ENCODE data around the gene PCDH1.
A peak's percentile ranks its signal among the peaks of the same experiment; 100 is the strongest.
"Not testable (repeated sequence)": the region's sequence is repeated elsewhere in the genome, so short reads cannot be mapped to it uniquely, and the experiment has no call there.

The PCDH1 gene

GRCh38 chr5:141832131-141832530 is 46.1 kb downstream of the PCDH1 start:
- DNase-seq (ENCODE audit: low read depth) = no peak

- no peak for DNase-seq (ENCODE audit: low read depth)
Observed at GRCh38 chr5:141828162-141828561, 50.0 kb downstream of the PCDH1 start.

- DNase-seq (ENCODE audit: low read depth) = no peak
Observed at GRCh38 chr5:141826674-141827073, 51.5 kb downstream of the PCDH1 start.

GRCh38 chr5:141825791-141826560 is 52.2 kb downstream of the PCDH1 start:
- no peak for DNase-seq (ENCODE audit: low read depth)

- DNase-seq (ENCODE audit: low read depth) = no peak
Observed at GRCh38 chr5:141825241-141825671, 53.0 kb downstream of the PCDH1 start.

- no peak for DNase-seq (ENCODE audit: low read depth)
Observed at GRCh38 chr5:141824717-141825116, 53.5 kb downstream of the PCDH1 start.

GRCh38 chr5:141823056-141823455 is 55.2 kb downstream of the PCDH1 start:
- no peak for DNase-seq (ENCODE audit: low read depth)

GRCh38 chr5:141822144-141822543 is 56.1 kb downstream of the PCDH1 start:
- no peak for DNase-seq (ENCODE audit: low read depth)

- no peak for DNase-seq (ENCODE audit: low read depth)
Observed at GRCh38 chr5:141821430-141821925, 56.7 kb downstream of the PCDH1 start.

GRCh38 chr5:141820686-141821085 is 57.5 kb downstream of the PCDH1 start:
- DNase-seq (ENCODE audit: low read depth) = not testable (repeated sequence)

- no peak for DNase-seq (ENCODE audit: low read depth)
Observed at GRCh38 chr5:141817631-141818030, 60.6 kb downstream of the PCDH1 start.

GRCh38 chr5:141816598-141817399 is 61.4 kb downstream of the PCDH1 start:
- no peak for DNase-seq (ENCODE audit: low read depth)

GRCh38 chr5:141815796-141816180 is 62.4 kb downstream of the PCDH1 start:
- DNase-seq (ENCODE audit: low read depth) = no peak

GRCh38 chr5:141815051-141815795 is 63.0 kb downstream of the PCDH1 start:
- DNase-seq (ENCODE audit: low read depth) = no peak

GRCh38 chr5:141814064-141814964 is 63.9 kb downstream of the PCDH1 start:
- peak; percentile 7 for DNase-seq (ENCODE audit: low read depth)

- DNase-seq (ENCODE audit: low read depth) = no peak
Observed at GRCh38 chr5:141812512-141812911, 65.7 kb downstream of the PCDH1 start.

- DNase-seq (ENCODE audit: low read depth) = no peak
Observed at GRCh38 chr5:141811287-141812155, 66.7 kb downstream of the PCDH1 start.

- no peak for DNase-seq (ENCODE audit: low read depth)
Observed at GRCh38 chr5:141810702-141811101, 67.5 kb downstream of the PCDH1 start.

- DNase-seq (ENCODE audit: low read depth) = no peak
Observed at GRCh38 chr5:141809380-141810096, 68.7 kb downstream of the PCDH1 start.

- DNase-seq (ENCODE audit: low read depth) = no peak
Observed at GRCh38 chr5:141808857-141809256, 69.4 kb downstream of the PCDH1 start.
